Stomach (tissue), 9 donors: ENCODE data around the gene ACTA2. TPM values are rescaled to one million over a fixed set of nuclear protein-coding genes. Genes with fewer than 3 reads are reported as not detected.

Experiments
- DNase-seq, 2 donors: peaks; one replicate each; pipeline versions ENCODE4 v3.0.0 to v3.0.0-alpha.2; 2013 to 2019
- H3K27ac ChIP-seq, 5 donors: fragments of 200-600 bp in 4 of 5; sonication (generic) in 4 of 5; one replicate each; pipeline ENCODE4 v1.5.1; 2013 to 2019; ENCODE audit warnings: mild to moderate bottlenecking in 1 of 5, moderate library complexity in 1 of 5
- H3K27me3 ChIP-seq, 3 donors: fragments of 200-600 bp; sonication (generic); one replicate each; pipeline ENCODE4 v1.5.1; 2017 to 2019; ENCODE audit warnings: mixed run types in 1 of 3
- H3K36me3 ChIP-seq, 4 donors: fragments of 200-600 bp; sonication (generic); 1 replicate in 3 of 4; 2 replicates in 1 of 4; pipeline ENCODE4 v1.5.1; 2016 to 2019
- H3K4me1 ChIP-seq, 4 donors: fragments of 200-600 bp; sonication (generic); one replicate each; pipeline ENCODE4 v1.5.1; 2016 to 2019
- H3K4me3 ChIP-seq, 4 donors: fragments of 200-600 bp; sonication (generic) in 3 of 4; one replicate each; pipeline ENCODE4 v1.5.1; 2016 to 2019; ENCODE audit warnings: mild to moderate bottlenecking in 1 of 4
- H3K9me3 ChIP-seq, 4 donors: fragments of 200-600 bp; sonication (generic); one replicate each; pipeline ENCODE4 v1.5.1; 2016 to 2019
- CTCF ChIP-seq, 7 experiments: fragments of 450-650 bp in 4 of 7; fragments of 200-600 bp in 3 of 7; sonication (generic) in 3 of 7; IDR thresholded peaks; one replicate each; pipeline ENCODE4 v1.5.1; 2016 to 2019; ENCODE audit warnings: antibody characterized with exemption in 7 of 7, control low read depth in 2 of 7, mild to moderate bottlenecking in 1 of 7
- EP300 ChIP-seq: sonication (generic); formaldehyde crosslinking; IDR thresholded peaks from one replicate; pipeline ENCODE4 v1.6.1; 2017; ENCODE audit warnings: antibody characterized with exemption
- POLR2A ChIP-seq, 4 donors: fragments of 450-650 bp; IDR thresholded peaks; one replicate each; pipeline ENCODE4 v1.6.1; 2016; ENCODE audit warnings: antibody characterized with exemption in 4 of 4, control low read depth in 2 of 4, mild to moderate bottlenecking in 1 of 4, moderate library complexity in 1 of 4
- POLR2AphosphoS5 ChIP-seq, 3 donors: sonication (generic); formaldehyde crosslinking; IDR thresholded peaks; one replicate each; pipeline ENCODE4 v1.6.1; 2016; ENCODE audit warnings: antibody characterized with exemption in 3 of 3
- WGBS, 5 donors: extraction: QIAGEN DNeasy Blood & Tissue Kit in 3 of 5; methylation state at CpG; one replicate each; pipeline versions ENCODE4 v1.1.5 to v1.1.7; 2013 to 2018; 5-methylcytosine and 5-hydroxymethylcytosine counted together
- intact Hi-C: fragments of 100-400 bp; cut with DNase I; formaldehyde crosslinking; loops from one replicate; pipeline ENCODE4 v1.15.1; 2023; ENCODE audit warnings: low total_unique reads
- polyA plus RNA-seq, 3 donors: library from polyadenylated mRNA; stranded (reverse); fragments of 200-250 nt; gene quantifications; one replicate each; pipeline ENCODE4 v1.2.3, GENCODE V29; 2013
- total RNA-seq, 5 donors: library from RNA; depleted of rRNA; stranded (reverse); fragments of >200 nt; gene quantifications; one replicate each; pipeline versions ENCODE4 v1.1.0 to v1.2.3, GENCODE V29; 2014 to 2016
- donor health status: healthy with polysubstance abuse.
- donor health status: Bipolar disorder and iron deficiency.
- donor health status: healthy.

The ACTA2 gene
- total and polyA plus RNA-seq, 8 donors = 233 to 3,169 (median 999) TPM

GRCh38 chr10:88983206-88983605, 30.6 kb upstream of the ACTA2 start:
- no peaks in the 10 kb centered on the region for H3K27me3 ChIP-seq
- H3K36me3 ChIP-seq = no peaks in the 10 kb centered on the region
- no peaks in the 10 kb centered on the region for H3K9me3 ChIP-seq
- DNase-seq = peak in 1 of 2 donors; percentile 43
- H3K4me1 ChIP-seq = peaks cover 6 to 84% (median 55%) of the 10 kb centered on the region in 4 donors
- 15 to 30% (median 25%) methylated on average over 2 of the region's 2 CpGs for WGBS, 5 donors
- H3K27ac ChIP-seq = peak overlapping the region in 4 of 5 donors; percentile 72 to 84 (median 75)
- no peak overlapping the region for H3K4me3 ChIP-seq
- TF ChIP-seq POLR2AphosphoS5 (IDR thresholded peaks at IDR 0.05) (no peak), EP300 (no peak), POLR2A (IDR thresholded peaks at IDR 0.05) (no peak)
- intact Hi-C loops = loop anchor here (5.0 kb wide), 1 partner anchor 41 kb away; no protein-coding TSS in a partner anchor

GRCh38 chr10:88982366-88982765, 29.8 kb upstream of the ACTA2 start:
- intact Hi-C loops = loop anchor here (5.0 kb wide), 1 partner anchor 40 kb away; no protein-coding TSS in a partner anchor
- no peaks in the 10 kb centered on the region for H3K36me3 ChIP-seq
- H3K27ac ChIP-seq = peak overlapping the region in 4 of 5 donors; percentile 72 to 84 (median 75)
- peak in 1 of 2 donors; percentile 53 for DNase-seq
- H3K27me3 ChIP-seq = no peaks in the 10 kb centered on the region
- no peaks in the 10 kb centered on the region for H3K9me3 ChIP-seq
- TF ChIP-seq POLR2AphosphoS5 (IDR thresholded peaks at IDR 0.05) (no peak), POLR2A (IDR thresholded peaks at IDR 0.05) (no peak), EP300 (no peak), CTCF (IDR thresholded peaks at IDR 0.05) (no peak)
- 60 to 84% (median 73%) methylated on average over 2 of the region's 2 CpGs for WGBS, 5 donors
- H3K4me1 ChIP-seq = peaks cover 6 to 77% (median 52%) of the 10 kb centered on the region in 4 donors
- no peak overlapping the region for H3K4me3 ChIP-seq

GRCh38 chr10:88981435-88981834, 28.9 kb upstream of the ACTA2 start:
- no peaks in the 10 kb centered on the region for H3K9me3 ChIP-seq
- WGBS, 5 donors = 67 to 80% (median 74%) methylated on average over 5 of the region's 5 CpGs

GRCh38 chr10:88980800-88981199, 28.2 kb upstream of the ACTA2 start:
- intact Hi-C loops = loop anchor here (5.0 kb wide), 1 partner anchor 38 kb away; no protein-coding TSS in a partner anchor
- TF ChIP-seq EP300 = no peak
- no peak for TF ChIP-seq POLR2A (IDR thresholded peaks at IDR 0.05)
- no peak for TF ChIP-seq CTCF (IDR thresholded peaks at IDR 0.05)
- TF ChIP-seq POLR2AphosphoS5 (IDR thresholded peaks at IDR 0.05) = no peak
- Histone ChIP-seq H3K4me1 (peaks cover 0 to 65% (median 46%) of the 10 kb centered on the region in 4 donors), H3K4me3 (no peak overlapping the region), H3K36me3 (no peaks in the 10 kb centered on the region), H3K9me3 (no peaks in the 10 kb centered on the region), H3K27ac (peak overlapping the region in 4 of 5 donors; percentile 72 to 84 (median 75)), H3K27me3 (no peaks in the 10 kb centered on the region)
- DNase-seq = peak in 1 of 2 donors; percentile 32
- 39 to 58% (median 46%) methylated on average over 3 to 4 of the region's 4 CpGs for WGBS, 5 donors

More at GRCh38 chr10:88981435-88981834, 28.9 kb upstream of the ACTA2 start:
- intact Hi-C loops = loop anchor here (5.0 kb wide), 1 partner anchor 39 kb away; no protein-coding TSS in a partner anchor
- no peak overlapping the region for H3K4me3 ChIP-seq
- H3K27me3 ChIP-seq = no peaks in the 10 kb centered on the region
- H3K4me1 ChIP-seq = peaks cover 0 to 68% (median 47%) of the 10 kb centered on the region in 4 donors
- no peaks in the 10 kb centered on the region for H3K36me3 ChIP-seq
- TF ChIP-seq EP300 (no peak), POLR2AphosphoS5 (IDR thresholded peaks at IDR 0.05) (no peak), CTCF (IDR thresholded peaks at IDR 0.05) (no peak), POLR2A (IDR thresholded peaks at IDR 0.05) (no peak)
- DNase-seq = no peak
- peak overlapping the region in 4 of 5 donors; percentile 72 to 84 (median 75) for H3K27ac ChIP-seq

GRCh38 chr10:88980247-88980646, 27.7 kb upstream of the ACTA2 start:
- H3K36me3 ChIP-seq = no peaks in the 10 kb centered on the region
- no peak for DNase-seq
- H3K27ac ChIP-seq = peak overlapping the region in 4 of 5 donors; percentile 72 to 84 (median 75)
- WGBS, 5 donors = 61 to 81% (median 68%) methylated on average over 4 of the region's 4 CpGs
- peaks cover 0 to 66% (median 48%) of the 10 kb centered on the region in 4 donors for H3K4me1 ChIP-seq
- no peak for TF ChIP-seq POLR2A (IDR thresholded peaks at IDR 0.05)
- TF ChIP-seq EP300 = no peak
- peak in 1 of 3 donors; percentile 56 for TF ChIP-seq POLR2AphosphoS5 (IDR thresholded peaks at IDR 0.05)
- TF ChIP-seq CTCF (IDR thresholded peaks at IDR 0.05) = no peak
- H3K4me3 ChIP-seq = no peak overlapping the region
- intact Hi-C loops = loop anchor here (5.0 kb wide), 1 partner anchor 38 kb away; no protein-coding TSS in a partner anchor
- no peaks in the 10 kb centered on the region for H3K9me3 ChIP-seq
- H3K27me3 ChIP-seq = no peaks in the 10 kb centered on the region
